ENCODE results near the gene ANXA2R. TPM values are rescaled to one million over a fixed set of nuclear protein-coding genes. Genes with fewer than 3 reads are reported as not detected.

Gene ANXA2R
- total RNA-seq, 6 experiments from 2014 or later: 0.85 to 1.5 (median 1.1) TPM

- peak overlapping the region; percentile 98 for H3K27ac Mint-ChIP-seq
- H3K27me3 Mint-ChIP-seq (ENCODE audit: insufficient read depth): peaks cover 4% of the 10 kb centered on the region
- peak overlapping the region; percentile 95 for H3K4me3 Mint-ChIP-seq
- peak; percentile 91 for DNase-seq
- peaks cover 44% of the 10 kb centered on the region for H3K36me3 Mint-ChIP-seq (ENCODE audit: low read depth)
- no peaks in the 10 kb centered on the region for H3K9me3 Mint-ChIP-seq
- peaks cover 57% of the 10 kb centered on the region for H3K4me1 Mint-ChIP-seq (ENCODE audit: low read depth)
- no peak for TF ChIP-seq CTCF (IDR thresholded peaks at IDR 0.05)
Observed at GRCh38 chr5:43066799-43067741, 27.0 kb upstream of the ANXA2R start.

- Mint-ChIP-seq H3K36me3 (ENCODE audit: low read depth) (peaks cover 46% of the 10 kb centered on the region), H3K4me1 (ENCODE audit: low read depth) (peaks cover 65% of the 10 kb centered on the region), H3K4me3 (peak overlapping the region; percentile 95), H3K9me3 (no peaks in the 10 kb centered on the region), H3K27ac (peak overlapping the region; percentile 98), H3K27me3 (ENCODE audit: insufficient read depth) (peaks cover 4% of the 10 kb centered on the region)
- TF ChIP-seq CTCF (IDR thresholded peaks at IDR 0.05): no peak
- peak; percentile 58 for DNase-seq
Observed at GRCh38 chr5:43065948-43066798, 26.1 kb upstream of the ANXA2R start.

GRCh38 chr5:43065387-43065947 lies 25.3 kb upstream of the ANXA2R start:
- peaks cover 4% of the 10 kb centered on the region for H3K27me3 Mint-ChIP-seq (ENCODE audit: insufficient read depth)
- H3K36me3 Mint-ChIP-seq (ENCODE audit: low read depth): peaks cover 39% of the 10 kb centered on the region
- peaks cover 63% of the 10 kb centered on the region for H3K4me1 Mint-ChIP-seq (ENCODE audit: low read depth)
- H3K4me3 Mint-ChIP-seq: peak overlapping the region; percentile 95
- H3K9me3 Mint-ChIP-seq: no peaks in the 10 kb centered on the region
- no peak for TF ChIP-seq CTCF (IDR thresholded peaks at IDR 0.05)
- peak overlapping the region; percentile 98 for H3K27ac Mint-ChIP-seq
- no peak for DNase-seq

- Mint-ChIP-seq H3K4me1 (ENCODE audit: low read depth) (peaks cover 60% of the 10 kb centered on the region), H3K36me3 (ENCODE audit: low read depth) (peaks cover 51% of the 10 kb centered on the region), H3K27me3 (ENCODE audit: insufficient read depth) (peaks cover 4% of the 10 kb centered on the region), H3K4me3 (peak overlapping the region; percentile 95; the same call in 1 of the 2 replicates), H3K27ac (peak overlapping the region; percentile 98), H3K9me3 (peaks cover 10% of the 10 kb centered on the region; the same call in 1 of the 2 replicates)
- no peak for DNase-seq
- no peak for TF ChIP-seq CTCF (IDR thresholded peaks at IDR 0.05)
Observed at GRCh38 chr5:43063721-43064171, 23.6 kb upstream of the ANXA2R start.
